GM19452 (cell line): ENCODE results near the gene ELL2.
"Not testable (repeated sequence)": the region's sequence is repeated elsewhere in the genome, so short reads cannot be mapped to it uniquely, and the experiment has no call there.

ENCODE experiments used
- ATAC-seq: cut with Tn5 transposase; IDR thresholded peaks from one replicate; pipeline ENCODE4 v1.9.1; 2021; ENCODE audit not compliant: unreplicated experiment

Gene ELL2

DNA sequence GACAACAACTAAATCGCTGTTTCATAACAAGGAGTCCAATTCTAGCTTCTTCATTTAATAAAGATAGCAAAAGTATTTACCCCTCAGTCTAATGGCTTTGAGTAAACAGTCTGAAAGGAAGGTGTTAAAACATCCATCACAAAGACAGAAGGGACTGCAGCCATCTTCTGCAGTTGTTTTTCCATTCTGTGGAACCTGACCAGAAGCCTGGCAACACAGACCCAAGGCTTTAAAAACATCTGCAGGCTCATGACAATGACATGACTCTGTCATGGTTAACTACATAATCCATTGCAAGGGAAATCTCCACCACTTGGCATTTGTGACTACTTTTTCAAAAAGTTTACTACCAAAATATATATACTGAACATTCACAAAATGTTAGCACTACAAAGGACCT is 51.9 kb downstream of the ELL2 start:
- ATAC-seq = no peak

DNA sequence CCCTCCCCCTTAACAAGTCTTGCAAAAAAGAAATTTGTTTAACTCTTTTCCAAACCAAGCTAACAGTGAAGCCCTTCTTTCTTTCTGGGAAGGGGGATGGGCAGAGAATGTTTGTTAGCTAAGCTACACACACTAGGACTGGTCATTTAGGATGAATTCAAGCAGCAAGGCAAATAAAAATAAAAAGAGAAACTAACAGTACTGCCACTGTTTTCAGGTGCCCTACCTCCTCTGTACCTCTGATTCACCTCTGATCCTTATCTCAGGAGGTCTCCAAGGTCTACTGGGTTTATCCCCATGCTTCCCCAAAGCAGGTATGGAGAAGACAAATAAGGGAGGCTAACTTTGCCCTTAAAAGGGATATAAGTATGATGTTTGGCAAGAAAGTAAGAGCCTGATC is 52.9 kb downstream of the ELL2 start:
- no peak for ATAC-seq

DNA sequence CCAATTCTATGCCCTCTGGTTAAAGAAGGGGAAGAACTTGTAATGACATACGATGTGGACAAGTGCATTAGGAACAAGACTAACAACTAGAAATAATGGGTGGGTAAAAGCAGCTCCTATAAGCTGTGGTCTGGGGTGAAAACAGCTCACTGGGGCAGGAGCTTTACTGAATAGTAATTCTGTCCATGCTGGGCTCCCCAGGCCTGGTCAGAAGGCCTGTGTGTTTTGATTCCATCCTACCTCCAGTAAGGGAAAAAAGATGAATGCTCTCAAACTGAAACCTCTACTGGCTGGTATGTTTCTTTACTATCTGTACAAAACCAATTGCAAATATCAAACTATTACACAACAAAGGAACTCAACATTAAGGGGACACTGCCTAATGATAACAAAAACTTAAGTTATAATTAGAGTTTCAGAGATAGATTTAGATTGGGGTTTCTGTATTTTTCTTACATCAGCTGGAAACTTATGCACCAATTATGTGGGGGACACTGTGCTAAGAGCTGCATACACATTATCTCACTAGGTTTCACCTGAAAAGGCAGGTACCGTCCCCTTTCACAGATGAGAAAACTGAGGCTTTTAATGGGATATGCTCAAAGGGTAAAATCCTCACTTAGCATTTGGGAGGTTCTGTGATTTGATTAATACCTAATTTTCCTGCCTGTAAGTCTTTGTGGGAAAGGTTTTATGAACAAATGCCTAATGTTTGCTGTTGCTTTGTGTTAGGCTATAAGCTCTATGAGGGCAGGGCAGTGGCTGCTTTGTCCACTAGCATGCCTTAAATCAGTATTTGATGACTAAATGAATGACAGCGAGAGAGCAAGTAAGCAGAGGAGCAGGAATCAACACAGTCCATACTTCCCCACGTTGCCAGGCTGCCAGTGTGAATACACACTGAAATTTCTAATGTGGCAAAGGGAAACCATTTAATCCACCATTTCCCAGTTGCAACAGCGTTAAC is 53.6 kb downstream of the ELL2 start:
- no peak for ATAC-seq

DNA sequence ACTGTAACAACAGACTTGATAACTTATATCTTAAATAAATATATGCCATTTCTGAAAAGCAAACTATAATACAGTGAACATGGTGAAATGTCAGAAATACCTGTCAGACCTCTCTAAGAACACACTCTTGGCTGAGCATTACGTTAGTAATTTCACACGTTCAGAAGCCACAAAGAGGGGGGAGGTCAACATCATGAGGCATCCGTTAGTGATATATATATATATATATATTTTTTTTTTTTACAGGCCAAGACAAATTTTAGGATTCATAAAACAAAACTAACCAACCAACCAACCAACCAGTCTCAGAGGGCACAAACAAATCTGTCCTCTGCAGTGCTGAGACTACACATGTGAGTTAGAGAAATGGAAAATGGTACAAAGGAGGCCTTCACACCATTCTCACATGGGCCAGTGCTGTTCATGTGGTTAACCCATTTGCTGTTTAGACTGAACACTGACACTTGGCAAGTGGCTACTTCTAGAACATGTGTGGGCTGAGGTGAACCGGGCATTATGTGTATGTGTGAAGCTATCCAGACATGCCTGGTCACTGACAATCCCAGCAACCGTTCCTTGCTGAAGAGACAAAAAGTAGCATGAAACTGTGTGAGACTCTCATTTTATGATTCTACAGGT is 54.5 kb downstream of the ELL2 start:
- no peak for ATAC-seq

- not testable (repeated sequence) for ATAC-seq
These were observed 55.3 kb downstream of the ELL2 start for GRCh38 chr5:95906398-95906797.

- no peak for ATAC-seq
These were observed 56.8 kb downstream of the ELL2 start for GRCh38 chr5:95904827-95905226.

GRCh38 chr5:95903838-95904237 is 57.8 kb downstream of the ELL2 start:
- no peak for ATAC-seq

- no peak for ATAC-seq
These were observed 59.7 kb downstream of the ELL2 start for GRCh38 chr5:95901676-95902627.

DNA sequence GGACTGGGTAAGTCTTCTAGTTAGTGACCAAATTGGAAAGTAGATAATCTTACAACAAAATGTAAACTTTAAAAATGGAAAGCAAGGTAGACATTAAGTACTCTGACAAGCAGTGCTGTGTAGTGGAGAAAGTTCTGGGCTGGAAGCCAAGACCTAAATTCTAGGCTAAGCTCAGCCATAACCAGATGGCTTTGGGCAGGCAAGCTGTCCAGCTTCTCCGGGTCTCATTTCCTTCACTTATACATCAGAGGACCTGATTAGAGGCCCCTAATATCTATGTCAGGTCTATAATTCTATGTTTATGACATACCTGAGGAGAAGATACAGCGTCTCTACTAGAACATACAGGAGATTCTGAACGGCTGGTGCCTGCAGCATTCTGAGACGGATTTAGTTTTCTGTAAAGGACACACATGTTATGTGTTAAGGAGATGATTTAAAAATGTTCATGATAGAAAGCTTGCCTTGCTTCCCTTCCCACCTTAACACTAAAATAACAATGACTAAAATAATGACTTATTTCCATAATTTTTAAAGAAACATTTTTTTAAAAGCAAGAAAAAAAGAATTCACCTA is 61.2 kb downstream of the ELL2 start:
- ATAC-seq = no peak

GRCh38 chr5:95899829-95900228 is 61.8 kb downstream of the ELL2 start:
- no peak for ATAC-seq

DNA sequence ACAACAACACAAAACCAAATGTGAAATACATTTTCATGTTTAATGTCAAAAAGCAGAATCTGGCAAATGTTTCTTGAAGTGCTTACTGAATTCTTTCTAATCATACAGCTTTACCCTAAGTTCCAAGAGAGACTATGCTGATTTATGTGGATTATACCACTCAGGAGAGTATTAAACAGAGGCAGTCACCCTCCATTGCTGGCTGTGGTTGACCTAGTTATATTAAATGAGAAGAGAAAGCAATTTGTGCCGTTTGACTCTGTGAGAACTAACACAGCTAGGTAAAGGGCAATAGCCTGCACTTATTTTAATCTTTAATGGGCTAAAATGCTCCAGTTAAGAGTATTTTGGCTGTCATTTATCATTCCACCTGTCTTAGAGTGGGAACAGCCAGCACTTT is 62.6 kb downstream of the ELL2 start:
- no peak for ATAC-seq

DNA sequence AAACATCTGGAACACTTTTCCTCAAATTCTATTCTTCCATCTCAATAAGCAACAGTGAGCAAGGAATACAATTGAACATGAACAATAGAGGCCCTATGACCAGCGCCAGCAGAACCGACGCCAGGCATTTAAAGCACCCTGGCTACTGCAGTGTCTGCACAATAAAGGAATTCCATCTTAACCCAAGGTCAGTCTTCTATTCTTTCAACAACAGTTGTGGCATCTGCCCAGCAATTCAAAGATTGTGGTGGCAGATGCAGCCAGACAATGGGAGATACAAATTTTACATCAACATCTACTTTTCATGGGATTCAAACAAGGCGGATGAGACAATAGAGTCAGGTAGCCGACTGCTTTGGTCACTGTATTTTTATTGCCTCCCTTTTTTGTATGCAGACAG is 65.9 kb downstream of the ELL2 start:
- ATAC-seq = no peak

DNA sequence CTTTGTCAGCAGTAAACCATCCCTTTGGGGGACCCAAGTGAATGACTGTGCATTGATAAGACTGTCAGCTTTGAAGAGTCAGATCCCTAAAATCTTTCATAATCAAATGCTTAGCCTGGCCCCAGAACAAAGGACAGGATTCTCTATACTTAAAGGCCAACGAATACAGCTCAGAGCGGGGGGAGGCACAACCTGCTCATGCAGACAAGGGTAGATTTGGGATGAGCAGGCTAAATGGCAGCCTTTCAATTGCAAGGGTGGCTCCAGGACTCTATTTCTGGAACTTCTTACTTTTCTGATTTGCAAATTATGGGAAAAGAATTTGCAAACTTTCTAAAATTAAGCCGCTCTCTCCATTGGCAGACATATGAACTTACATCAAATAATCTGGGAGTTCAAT is 66.4 kb downstream of the ELL2 start:
- no peak for ATAC-seq

GRCh38 chr5:95892784-95893354 is 68.8 kb downstream of the ELL2 start:
- ATAC-seq = no peak

GRCh38 chr5:95891499-95891898 is 70.2 kb downstream of the ELL2 start:
- ATAC-seq = no peak

DNA sequence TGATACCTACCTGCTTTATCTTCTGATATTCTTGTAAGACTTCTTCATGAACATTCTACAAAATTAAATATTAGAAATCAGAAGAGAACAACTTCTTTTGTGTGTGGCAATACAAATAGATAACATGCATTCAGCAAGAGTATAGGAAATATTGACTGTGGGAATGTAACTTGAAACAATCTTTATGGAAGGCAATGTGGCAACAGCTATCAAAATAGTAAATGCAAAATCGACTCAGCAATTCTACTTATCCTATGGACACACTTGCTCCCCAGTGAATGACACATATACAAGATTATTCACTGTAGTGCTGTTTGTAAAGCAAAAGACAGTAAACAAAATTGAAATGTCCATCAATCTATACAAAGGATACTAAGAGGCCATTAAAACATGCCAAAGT is 72.6 kb downstream of the ELL2 start:
- no peak for ATAC-seq

GRCh38 chr5:95887977-95888376 is 73.7 kb downstream of the ELL2 start:
- no peak for ATAC-seq

DNA sequence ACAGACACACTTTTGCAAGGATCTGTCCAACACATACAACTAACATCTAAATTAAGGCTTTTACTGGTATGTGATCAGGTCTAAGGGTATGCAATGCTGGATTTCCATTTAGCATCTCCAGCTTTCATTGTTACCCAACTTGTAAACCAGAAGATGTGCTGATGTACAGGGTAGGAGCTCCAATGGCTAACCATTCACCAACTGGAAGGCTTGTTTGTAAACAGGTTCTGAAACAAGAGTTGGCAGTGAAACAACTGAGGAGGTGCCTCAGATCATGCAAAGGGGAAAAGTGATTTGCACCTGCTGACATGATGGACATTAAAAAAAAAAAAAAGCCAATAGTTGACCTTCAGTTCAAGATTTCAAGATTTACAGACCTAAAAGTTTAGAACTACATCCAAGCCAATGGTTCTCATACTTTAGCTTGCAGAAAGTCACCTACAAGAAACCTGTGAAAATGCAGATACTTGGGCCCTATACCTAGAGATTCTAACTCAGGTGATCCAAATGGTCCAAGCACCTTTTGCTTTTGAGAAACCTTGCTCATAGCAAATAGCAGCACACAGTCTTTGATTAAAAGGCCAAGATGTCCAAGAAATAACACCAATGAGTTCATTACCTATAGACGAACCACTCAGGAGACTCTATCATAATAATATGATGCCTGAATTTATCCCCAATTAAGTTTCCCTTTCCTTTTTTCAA is 75.2 kb downstream of the ELL2 start:
- ATAC-seq = no peak

- ATAC-seq = no peak
These were observed 77.1 kb downstream of the ELL2 start for GRCh38 chr5:95884511-95884910.

DNA sequence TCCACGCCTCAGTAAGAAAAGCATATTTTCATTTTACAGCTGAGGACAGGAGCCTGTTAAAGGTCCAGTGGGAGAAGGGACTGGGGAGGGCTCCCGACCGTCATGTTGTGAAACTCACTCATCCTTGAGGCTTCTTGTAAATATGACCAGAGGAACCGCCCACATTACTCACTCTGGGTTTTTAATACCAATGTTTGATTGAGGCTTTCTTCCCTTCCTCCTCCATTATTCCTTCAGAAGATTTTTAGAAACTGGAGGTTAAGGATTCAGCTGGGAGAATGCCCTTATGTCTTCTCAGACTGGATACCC is 77.7 kb downstream of the ELL2 start:
- peak; percentile 64 for ATAC-seq
